Measurements from ENCODE around the gene KLHL17.

DNA sequence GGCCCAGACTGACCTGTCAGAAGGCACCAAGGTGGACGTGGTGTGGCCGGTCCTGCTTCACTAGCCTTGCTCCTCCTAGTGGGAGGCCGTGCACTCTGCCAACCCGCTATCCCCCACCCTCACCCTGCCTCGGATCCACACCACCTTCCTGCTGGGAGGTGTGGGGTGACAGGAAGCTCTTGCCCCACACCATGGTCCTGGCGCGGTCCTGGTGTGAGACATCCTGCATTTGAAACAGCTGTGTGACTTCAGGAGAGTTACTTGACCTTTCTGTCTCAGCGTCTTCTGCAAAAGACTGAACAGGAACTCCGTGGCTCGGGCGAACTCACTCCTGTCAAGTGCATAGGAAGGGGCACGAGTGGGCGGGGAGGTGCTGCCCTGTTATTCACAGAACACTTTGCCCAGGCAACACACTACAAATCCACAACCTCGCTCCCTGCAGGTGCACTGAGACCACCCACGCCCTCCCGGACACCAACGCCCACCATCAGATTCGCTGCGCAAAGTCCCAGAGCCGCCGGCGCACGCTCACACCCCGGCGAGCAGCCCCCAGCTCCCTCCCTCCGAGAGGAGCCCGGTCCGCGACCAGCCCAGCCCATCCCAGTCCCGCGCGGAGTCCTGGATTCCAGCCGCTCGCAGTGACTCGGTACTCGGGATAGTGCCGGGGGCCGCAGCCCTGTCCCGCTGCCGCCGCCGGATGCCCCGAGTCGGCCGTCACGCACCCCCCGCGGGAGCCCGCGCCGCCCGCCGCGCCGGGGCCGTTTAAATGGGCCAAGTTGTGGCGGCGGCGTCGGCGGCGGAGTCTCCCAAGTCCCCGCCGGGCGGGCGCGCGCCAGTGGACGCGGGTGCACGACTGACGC, 37.0 kb upstream of the KLHL17 start, which contains the start of gene SAMD11:
- TF ChIP-seq, protein P1, sequence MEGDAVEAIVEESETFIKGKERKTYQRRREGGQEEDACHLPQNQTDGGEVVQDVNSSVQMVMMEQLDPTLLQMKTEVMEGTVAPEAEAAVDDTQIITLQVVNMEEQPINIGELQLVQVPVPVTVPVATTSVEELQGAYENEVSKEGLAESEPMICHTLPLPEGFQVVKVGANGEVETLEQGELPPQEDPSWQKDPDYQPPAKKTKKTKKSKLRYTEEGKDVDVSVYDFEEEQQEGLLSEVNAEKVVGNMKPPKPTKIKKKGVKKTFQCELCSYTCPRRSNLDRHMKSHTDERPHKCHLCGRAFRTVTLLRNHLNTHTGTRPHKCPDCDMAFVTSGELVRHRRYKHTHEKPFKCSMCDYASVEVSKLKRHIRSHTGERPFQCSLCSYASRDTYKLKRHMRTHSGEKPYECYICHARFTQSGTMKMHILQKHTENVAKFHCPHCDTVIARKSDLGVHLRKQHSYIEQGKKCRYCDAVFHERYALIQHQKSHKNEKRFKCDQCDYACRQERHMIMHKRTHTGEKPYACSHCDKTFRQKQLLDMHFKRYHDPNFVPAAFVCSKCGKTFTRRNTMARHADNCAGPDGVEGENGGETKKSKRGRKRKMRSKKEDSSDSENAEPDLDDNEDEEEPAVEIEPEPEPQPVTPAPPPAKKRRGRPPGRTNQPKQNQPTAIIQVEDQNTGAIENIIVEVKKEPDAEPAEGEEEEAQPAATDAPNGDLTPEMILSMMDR (IDR thresholded peaks at IDR 0.05 in 8 of 11, conservative IDR thresholded peaks at IDR 0.05 in 3 of 11) = no peak
- TF ChIP-seq POLR2A (IDR thresholded peaks at IDR 0.05) (no peak), POLR2AphosphoS5 (IDR thresholded peaks at IDR 0.05) (peak in 2 of 3 donors; percentile 25 to 27)

Data from spleen (tissue), 7 donors.